ENCODE data around the gene CWC27.

DNA sequence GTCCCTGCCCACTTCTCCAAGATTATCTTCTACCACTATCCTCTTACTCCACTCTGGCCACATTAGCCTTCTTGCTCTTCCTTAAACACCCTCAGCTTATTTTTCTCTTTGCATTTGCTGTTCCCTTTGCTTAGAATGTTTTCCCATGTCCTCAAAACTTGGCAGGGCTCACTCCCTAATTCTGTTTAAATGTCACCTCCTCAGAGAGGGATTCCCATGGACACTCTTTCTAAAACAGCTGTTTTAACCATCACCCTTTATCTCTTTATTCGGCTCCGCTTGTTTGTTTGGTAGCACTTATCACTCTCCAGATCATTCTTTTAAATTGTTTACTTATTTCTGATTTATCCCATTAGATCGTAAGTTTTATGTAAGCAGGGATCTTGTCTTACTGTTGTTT lies 278.5 kb downstream of the CWC27 start:
- TF ChIP-seq EP300 (IDR thresholded peaks at IDR 0.05), result no peak
- TF ChIP-seq, protein P1, sequence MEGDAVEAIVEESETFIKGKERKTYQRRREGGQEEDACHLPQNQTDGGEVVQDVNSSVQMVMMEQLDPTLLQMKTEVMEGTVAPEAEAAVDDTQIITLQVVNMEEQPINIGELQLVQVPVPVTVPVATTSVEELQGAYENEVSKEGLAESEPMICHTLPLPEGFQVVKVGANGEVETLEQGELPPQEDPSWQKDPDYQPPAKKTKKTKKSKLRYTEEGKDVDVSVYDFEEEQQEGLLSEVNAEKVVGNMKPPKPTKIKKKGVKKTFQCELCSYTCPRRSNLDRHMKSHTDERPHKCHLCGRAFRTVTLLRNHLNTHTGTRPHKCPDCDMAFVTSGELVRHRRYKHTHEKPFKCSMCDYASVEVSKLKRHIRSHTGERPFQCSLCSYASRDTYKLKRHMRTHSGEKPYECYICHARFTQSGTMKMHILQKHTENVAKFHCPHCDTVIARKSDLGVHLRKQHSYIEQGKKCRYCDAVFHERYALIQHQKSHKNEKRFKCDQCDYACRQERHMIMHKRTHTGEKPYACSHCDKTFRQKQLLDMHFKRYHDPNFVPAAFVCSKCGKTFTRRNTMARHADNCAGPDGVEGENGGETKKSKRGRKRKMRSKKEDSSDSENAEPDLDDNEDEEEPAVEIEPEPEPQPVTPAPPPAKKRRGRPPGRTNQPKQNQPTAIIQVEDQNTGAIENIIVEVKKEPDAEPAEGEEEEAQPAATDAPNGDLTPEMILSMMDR (IDR thresholded peaks at IDR 0.05), result no peak

Data from gastroesophageal sphincter (tissue), 3 donors.